ENCODE measurements around the gene FGL2. TPM values are rescaled to one million over a fixed set of nuclear protein-coding genes. Genes with fewer than 3 reads are reported as not detected.
"Not testable (repeated sequence)": the region's sequence is repeated elsewhere in the genome, so short reads cannot be mapped to it uniquely, and the experiment has no call there.

FGL2 gene
- total RNA-seq, 4 donors from 2014 or later, result 6.2 to 9.2 (median 8.2) TPM

DNA sequence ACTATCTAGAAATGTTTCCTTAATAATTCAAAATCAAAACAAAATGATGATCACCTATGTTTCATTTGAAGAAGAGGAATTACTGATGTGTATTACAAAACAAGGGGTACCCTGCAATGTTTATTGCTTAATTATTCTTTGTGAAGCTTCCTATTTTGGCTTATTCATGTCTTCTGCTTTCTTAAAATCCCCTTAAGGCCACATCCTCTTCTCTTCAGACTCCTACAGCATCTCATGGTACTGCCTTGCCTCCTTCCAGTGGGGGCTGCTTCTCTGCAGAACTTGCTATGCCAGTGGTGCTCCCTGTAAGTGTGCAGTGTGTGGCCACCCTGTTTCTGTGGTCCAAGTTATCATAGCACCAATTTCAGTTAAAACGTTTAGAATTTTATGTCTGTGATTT is 42.2 kb downstream of the FGL2 start:
- TF ChIP-seq CTCF (IDR thresholded peaks at IDR 0.05) (no peak), POLR2A (IDR thresholded peaks at IDR 0.05) (no peak), EP300 (IDR thresholded peaks at IDR 0.05) (no peak), POLR2AphosphoS5 (IDR thresholded peaks at IDR 0.05) (no peak)
- DNase-seq (ENCODE audit: low spot score in 2 of 2), result no peak
- WGBS, result 17% methylated on average over 1 of the region's 1 CpG
- Histone ChIP-seq H3K27ac (no peak overlapping the region), H3K27me3 (no peaks in the 10 kb centered on the region), H3K9me3 (no peaks in the 10 kb centered on the region), H3K36me3 (no peaks in the 10 kb centered on the region), H3K4me3 (no peak overlapping the region), H3K4me1 (peaks cover 10% of the 10 kb centered on the region)

- not testable (repeated sequence) for H3K9me3 ChIP-seq; H3K36me3 ChIP-seq; H3K27me3 ChIP-seq; H3K27ac ChIP-seq; H3K4me3 ChIP-seq; DNase-seq (ENCODE audit: low spot score in 2 of 2)
- no CpG with 5 or more reads among the region's 1 CpG for whole genome bisulfite sequencing
- H3K4me1 ChIP-seq, result peaks cover 12% of the 10 kb centered on the region
Measured at GRCh38 chr7:77157034-77157433, 42.6 kb downstream of the FGL2 start.

DNA sequence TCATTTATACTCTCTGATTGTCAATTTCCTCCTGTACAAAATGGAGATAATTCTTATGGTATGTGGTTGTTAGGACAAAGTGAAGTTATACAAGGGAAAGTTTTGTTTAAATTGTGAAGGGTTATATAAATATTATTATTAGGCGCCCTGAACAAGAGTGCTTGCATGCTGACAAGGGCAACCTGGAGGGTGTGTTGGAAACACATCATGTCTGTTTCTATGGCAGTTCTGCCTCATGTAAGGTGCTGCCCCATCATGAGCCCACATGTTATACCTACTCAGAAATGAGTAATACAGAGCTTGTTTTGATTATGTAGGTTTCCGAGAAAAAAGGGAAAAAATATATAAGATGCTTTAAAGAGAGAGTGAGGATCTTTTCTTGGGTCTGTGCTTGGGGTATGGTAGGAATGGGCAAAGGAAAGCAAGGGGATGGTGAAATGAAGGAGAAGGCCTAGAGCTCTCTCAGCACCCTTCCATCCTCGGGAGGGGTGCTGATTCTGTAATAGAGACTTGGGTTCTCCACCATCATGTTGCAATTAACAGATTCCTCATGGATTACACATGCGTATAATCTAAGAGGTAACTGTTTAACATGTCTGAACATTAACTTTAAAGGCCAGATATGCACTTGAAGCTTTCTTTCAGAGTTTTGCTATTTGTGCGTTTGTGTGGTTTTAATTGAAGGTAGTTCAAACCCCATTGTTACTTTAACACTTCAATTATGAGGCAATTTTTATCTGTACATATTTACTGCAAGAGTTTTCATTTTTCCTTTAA is 43.8 kb downstream of the FGL2 start:
- not testable (repeated sequence) for H3K9me3 ChIP-seq; DNase-seq (ENCODE audit: low spot score in 2 of 2); H3K27me3 ChIP-seq; H3K36me3 ChIP-seq; H3K4me3 ChIP-seq
- 47% methylated on average over 4 of the region's 5 CpGs for WGBS
- peaks cover 14% of the 10 kb centered on the region for H3K4me1 ChIP-seq
- H3K27ac ChIP-seq, result peak overlapping the region; percentile 67

- H3K36me3 ChIP-seq; H3K27me3 ChIP-seq; H3K9me3 ChIP-seq; DNase-seq (ENCODE audit: low spot score in 2 of 2); H3K4me3 ChIP-seq: not testable (repeated sequence)
- Histone ChIP-seq H3K27ac (peak overlapping the region; percentile 67), H3K4me1 (peaks cover 14% of the 10 kb centered on the region)
- 76% methylated on average over 2 of the region's 3 CpGs for WGBS
Measured at GRCh38 chr7:77154917-77155464, 44.6 kb downstream of the FGL2 start.

GRCh38 chr7:77152232-77152631 is 47.4 kb downstream of the FGL2 start:
- not testable (repeated sequence) for H3K9me3 ChIP-seq; H3K36me3 ChIP-seq; DNase-seq (ENCODE audit: low spot score in 2 of 2); H3K4me3 ChIP-seq; H3K27me3 ChIP-seq; H3K27ac ChIP-seq; H3K4me1 ChIP-seq

Other genes starting within 250 kb of the FGL2 start
- gene SPDYE17, start 167.5 kb downstream of the FGL2 start, total RNA-seq, result not detected
- gene SPDYE18, start 137.3 kb downstream of the FGL2 start, total RNA-seq, result 1 to 10 TPM in 3 of 4 donors, not detected in 1; 1.0 to 5.0 (median 1.4) TPM
- 10 to 100 TPM; 13.7 to 65.1 (median 15.7) TPM for gene CCDC146, start 77.2 kb downstream of the FGL2 start, total RNA-seq
- 10 to 100 TPM; 11.8 to 52.8 (median 17.2) TPM for gene GSAP, start 216.5 kb upstream of the FGL2 start, total RNA-seq